Astrocyte of the cerebellum (primary cell): ENCODE results near the gene PDE11A.
"Not testable (repeated sequence)": the region's sequence is repeated elsewhere in the genome, so short reads cannot be mapped to it uniquely, and the experiment has no call there.

Source experiments
- DNase-seq: peaks from one replicate; pipeline ENCODE4 v3.0.0-alpha.2; 2011; ENCODE audit warnings: low read depth
- H3K4me3 ChIP-seq: 2 replicates; pipeline ENCODE4 v1.5.1; 2011; ENCODE audit warnings: mild to moderate bottlenecking, low read depth, low read length, moderate library complexity
- in situ Hi-C: cut with HindIII; loops from 2 replicates; pipeline ENCODE4 v1.10.0; 2017; ENCODE audit warnings: low sequenced_read_pairs
- TF ChIP-seq, protein P1 (sequence below): IDR thresholded peaks from 2 replicates; pipeline ENCODE4 v1.5.1; 2012; ENCODE audit warnings: low read length, low read depth, moderate library complexity, mild to moderate bottlenecking; ENCODE audit errors: missing control alignments

The PDE11A gene

GRCh38 chr2:177799531-177799930 is 273.0 kb downstream of the PDE11A start:
- in situ Hi-C loops = no loop called here
- DNase-seq = no peak
- TF ChIP-seq, protein P1, sequence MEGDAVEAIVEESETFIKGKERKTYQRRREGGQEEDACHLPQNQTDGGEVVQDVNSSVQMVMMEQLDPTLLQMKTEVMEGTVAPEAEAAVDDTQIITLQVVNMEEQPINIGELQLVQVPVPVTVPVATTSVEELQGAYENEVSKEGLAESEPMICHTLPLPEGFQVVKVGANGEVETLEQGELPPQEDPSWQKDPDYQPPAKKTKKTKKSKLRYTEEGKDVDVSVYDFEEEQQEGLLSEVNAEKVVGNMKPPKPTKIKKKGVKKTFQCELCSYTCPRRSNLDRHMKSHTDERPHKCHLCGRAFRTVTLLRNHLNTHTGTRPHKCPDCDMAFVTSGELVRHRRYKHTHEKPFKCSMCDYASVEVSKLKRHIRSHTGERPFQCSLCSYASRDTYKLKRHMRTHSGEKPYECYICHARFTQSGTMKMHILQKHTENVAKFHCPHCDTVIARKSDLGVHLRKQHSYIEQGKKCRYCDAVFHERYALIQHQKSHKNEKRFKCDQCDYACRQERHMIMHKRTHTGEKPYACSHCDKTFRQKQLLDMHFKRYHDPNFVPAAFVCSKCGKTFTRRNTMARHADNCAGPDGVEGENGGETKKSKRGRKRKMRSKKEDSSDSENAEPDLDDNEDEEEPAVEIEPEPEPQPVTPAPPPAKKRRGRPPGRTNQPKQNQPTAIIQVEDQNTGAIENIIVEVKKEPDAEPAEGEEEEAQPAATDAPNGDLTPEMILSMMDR = peak; percentile 77
- no peak overlapping the region for H3K4me3 ChIP-seq

DNA sequence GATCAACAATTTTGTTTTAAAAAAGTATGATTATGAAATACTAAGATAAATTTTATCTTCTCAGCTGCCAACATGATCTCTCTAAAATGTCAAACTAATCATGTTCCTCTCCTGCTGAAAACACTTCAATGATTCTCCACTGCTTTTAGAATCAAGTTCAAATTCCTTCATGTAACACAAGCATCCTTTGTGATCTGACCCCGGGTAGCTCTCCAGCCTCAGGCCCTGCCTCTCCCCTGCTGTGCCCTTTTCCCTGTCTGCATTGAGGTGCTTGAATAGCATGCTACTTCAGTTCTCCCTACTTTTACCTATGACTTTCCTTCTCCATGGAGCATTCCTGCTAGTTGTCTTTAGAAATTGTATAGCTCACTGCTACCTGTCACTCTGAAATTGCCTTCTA is 274.8 kb downstream of the PDE11A start:
- in situ Hi-C loops = no loop called here
- DNase-seq = no peak
- H3K4me3 ChIP-seq = no peak overlapping the region
- TF ChIP-seq, protein P1 = no peak

- no peak for DNase-seq
- in situ Hi-C loops = no loop called here
- TF ChIP-seq, protein P1 = no peak
- no peak overlapping the region for H3K4me3 ChIP-seq
Measured at GRCh38 chr2:177796654-177797415, 275.7 kb downstream of the PDE11A start.

GRCh38 chr2:177796011-177796410 is 276.6 kb downstream of the PDE11A start:
- TF ChIP-seq, protein P1 = no peak
- in situ Hi-C loops = no loop called here
- no peak overlapping the region for H3K4me3 ChIP-seq
- no peak for DNase-seq

DNA sequence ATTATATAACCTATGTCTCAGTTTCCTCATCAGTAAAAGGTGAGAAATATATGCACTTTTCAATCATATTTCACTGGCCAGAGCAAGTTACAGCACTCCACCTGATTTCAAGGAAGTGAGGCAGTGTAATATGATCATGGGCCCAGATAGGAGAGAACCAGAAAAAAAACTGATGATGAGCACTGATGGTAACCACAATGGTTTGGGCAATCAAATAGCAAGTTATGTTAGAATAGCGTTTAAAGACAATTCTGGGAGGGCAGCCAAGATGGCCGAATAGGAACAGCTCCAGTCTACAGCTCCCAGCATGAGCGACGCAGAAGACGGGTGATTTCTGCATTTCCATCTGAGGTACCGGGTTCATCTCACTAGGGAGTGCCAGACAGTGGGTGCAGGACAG is 287.4 kb downstream of the PDE11A start:
- H3K4me3 ChIP-seq, in situ Hi-C loops: not testable (repeated sequence)
- peak; percentile 72 for DNase-seq

GRCh38 chr2:177784745-177785067 is 287.9 kb downstream of the PDE11A start:
- TF ChIP-seq, protein P1 = no peak
- H3K4me3 ChIP-seq = no peak overlapping the region
- DNase-seq = no peak
- in situ Hi-C loops = no loop called here

GRCh38 chr2:177783835-177784744 is 288.5 kb downstream of the PDE11A start:
- TF ChIP-seq, protein P1 = no peak
- DNase-seq = peak; percentile 83
- in situ Hi-C loops = no loop called here
- H3K4me3 ChIP-seq = no peak overlapping the region
